Measurements from ENCODE around the gene PAXX.

The PAXX gene

GRCh38 chr9:136953771-136954269 lies 38.4 kb upstream of the PAXX start:
- no peak for DNase-seq (ENCODE audit: low read depth in 2 of 2)

GRCh38 chr9:136954270-136955083 lies 37.7 kb upstream of the PAXX start:
- DNase-seq (ENCODE audit: low read depth in 2 of 2): no peak

- DNase-seq (ENCODE audit: low read depth in 2 of 2): no peak
Observed at GRCh38 chr9:136955202-136955942, 36.9 kb upstream of the PAXX start.

- no peak for DNase-seq (ENCODE audit: low read depth in 2 of 2)
Observed at GRCh38 chr9:136955943-136956335, 36.3 kb upstream of the PAXX start.

- DNase-seq (ENCODE audit: low read depth in 2 of 2): no peak
Observed at GRCh38 chr9:136956604-136957003, 35.6 kb upstream of the PAXX start.

GRCh38 chr9:136957461-136957860 lies 34.8 kb upstream of the PAXX start:
- DNase-seq (ENCODE audit: low read depth in 2 of 2): no peak

GRCh38 chr9:136957901-136958300 lies 34.3 kb upstream of the PAXX start:
- DNase-seq (ENCODE audit: low read depth in 2 of 2): no peak

- DNase-seq (ENCODE audit: low read depth in 2 of 2): no peak
Observed at GRCh38 chr9:136958473-136958872, 33.7 kb upstream of the PAXX start.

- DNase-seq (ENCODE audit: low read depth in 2 of 2): no peak
Observed at GRCh38 chr9:136958898-136959850, 33.0 kb upstream of the PAXX start.

- peak in 1 of 2 donors; percentile 29 for DNase-seq (ENCODE audit: low read depth in 2 of 2)
Observed at GRCh38 chr9:136960212-136960937, 31.8 kb upstream of the PAXX start.

- DNase-seq (ENCODE audit: low read depth in 2 of 2): no peak
Observed at GRCh38 chr9:136960938-136961275, 31.3 kb upstream of the PAXX start.

- DNase-seq (ENCODE audit: low read depth in 2 of 2): no peak
Observed at GRCh38 chr9:136961279-136962065, 30.8 kb upstream of the PAXX start.

- DNase-seq (ENCODE audit: low read depth in 2 of 2): no peak
Observed at GRCh38 chr9:136962163-136962562, 30.1 kb upstream of the PAXX start.

- no peak for DNase-seq (ENCODE audit: low read depth in 2 of 2)
Observed at GRCh38 chr9:136962701-136963248, 29.4 kb upstream of the PAXX start.

GRCh38 chr9:136963341-136963740 lies 28.9 kb upstream of the PAXX start:
- DNase-seq (ENCODE audit: low read depth in 2 of 2): no peak

- no peak for DNase-seq (ENCODE audit: low read depth in 2 of 2)
Observed at GRCh38 chr9:136963751-136964150, 28.5 kb upstream of the PAXX start.

- DNase-seq (ENCODE audit: low read depth in 2 of 2): no peak
Observed at GRCh38 chr9:136964171-136964689, 28.0 kb upstream of the PAXX start.

- DNase-seq (ENCODE audit: low read depth in 2 of 2): no peak
Observed at GRCh38 chr9:136964833-136965422, 27.3 kb upstream of the PAXX start.

- DNase-seq (ENCODE audit: low read depth in 2 of 2): no peak
Observed at GRCh38 chr9:136965771-136966484, 26.3 kb upstream of the PAXX start.

Measured in stimulated activated CD8-positive, alpha-beta memory T cell treated with anti-CD3 and anti-CD28 coated beads, Interleukin-2, amount 100 ng/mL, for 1 hour (primary cell).